Fibroblast of gingiva (primary cell): Measurements from ENCODE around the gene RASAL1.

Experiments
- DNase-seq: peaks from one replicate; pipeline ENCODE4 v3.0.0-alpha.2; 2011; ENCODE audit warnings: low read depth

RASAL1 gene

DNA sequence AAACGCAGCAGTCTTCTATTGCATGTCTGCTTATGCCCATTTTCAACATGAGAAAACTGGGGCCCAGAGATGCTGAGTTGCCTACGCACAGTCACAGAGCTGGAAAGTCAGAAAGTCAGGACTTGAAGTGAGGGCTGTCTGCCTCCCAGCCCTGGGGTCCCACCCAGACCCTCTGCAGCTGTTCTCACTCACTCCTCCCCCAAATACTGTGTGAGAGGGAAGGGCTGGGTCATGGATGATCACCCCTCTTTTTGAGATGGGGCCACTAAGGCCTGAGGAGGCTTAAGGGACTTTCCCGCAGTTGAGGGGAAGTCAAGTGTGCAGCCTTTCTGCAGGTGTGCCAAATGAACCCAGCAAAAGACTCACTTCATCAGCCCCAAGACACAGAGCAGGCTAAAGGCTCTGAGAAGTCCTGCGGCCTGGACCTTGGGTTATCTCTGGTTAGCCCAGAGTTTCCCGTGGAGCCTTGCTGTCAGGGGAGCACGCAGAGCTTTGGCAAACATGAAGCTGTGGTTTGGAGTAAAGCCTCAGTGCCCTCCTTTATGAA lies 60.4 kb downstream of the RASAL1 start:
- DNase-seq = no peak

GRCh38 chr12:113073586-113073985 lies 62.0 kb downstream of the RASAL1 start:
- no peak for DNase-seq

DNA sequence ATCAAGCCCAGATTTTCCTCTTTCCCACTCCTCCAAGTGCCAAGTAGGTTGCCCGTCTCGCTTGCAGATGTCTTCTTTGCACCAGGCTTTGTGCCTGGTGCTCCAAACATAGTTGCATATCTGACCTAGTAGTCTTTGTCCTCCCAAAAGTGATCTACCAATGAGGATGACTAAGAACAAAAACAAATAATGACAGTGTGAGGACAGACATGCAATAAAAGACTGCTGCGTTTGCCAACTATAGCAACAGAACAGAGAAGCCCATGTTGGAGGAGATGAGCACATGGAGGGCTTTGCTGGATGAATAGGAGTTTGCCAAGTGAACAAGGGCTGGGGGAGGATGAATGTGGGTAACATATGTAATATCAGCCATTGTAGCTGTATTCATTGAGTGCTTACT lies 63.4 kb downstream of the RASAL1 start:
- no peak for DNase-seq

DNA sequence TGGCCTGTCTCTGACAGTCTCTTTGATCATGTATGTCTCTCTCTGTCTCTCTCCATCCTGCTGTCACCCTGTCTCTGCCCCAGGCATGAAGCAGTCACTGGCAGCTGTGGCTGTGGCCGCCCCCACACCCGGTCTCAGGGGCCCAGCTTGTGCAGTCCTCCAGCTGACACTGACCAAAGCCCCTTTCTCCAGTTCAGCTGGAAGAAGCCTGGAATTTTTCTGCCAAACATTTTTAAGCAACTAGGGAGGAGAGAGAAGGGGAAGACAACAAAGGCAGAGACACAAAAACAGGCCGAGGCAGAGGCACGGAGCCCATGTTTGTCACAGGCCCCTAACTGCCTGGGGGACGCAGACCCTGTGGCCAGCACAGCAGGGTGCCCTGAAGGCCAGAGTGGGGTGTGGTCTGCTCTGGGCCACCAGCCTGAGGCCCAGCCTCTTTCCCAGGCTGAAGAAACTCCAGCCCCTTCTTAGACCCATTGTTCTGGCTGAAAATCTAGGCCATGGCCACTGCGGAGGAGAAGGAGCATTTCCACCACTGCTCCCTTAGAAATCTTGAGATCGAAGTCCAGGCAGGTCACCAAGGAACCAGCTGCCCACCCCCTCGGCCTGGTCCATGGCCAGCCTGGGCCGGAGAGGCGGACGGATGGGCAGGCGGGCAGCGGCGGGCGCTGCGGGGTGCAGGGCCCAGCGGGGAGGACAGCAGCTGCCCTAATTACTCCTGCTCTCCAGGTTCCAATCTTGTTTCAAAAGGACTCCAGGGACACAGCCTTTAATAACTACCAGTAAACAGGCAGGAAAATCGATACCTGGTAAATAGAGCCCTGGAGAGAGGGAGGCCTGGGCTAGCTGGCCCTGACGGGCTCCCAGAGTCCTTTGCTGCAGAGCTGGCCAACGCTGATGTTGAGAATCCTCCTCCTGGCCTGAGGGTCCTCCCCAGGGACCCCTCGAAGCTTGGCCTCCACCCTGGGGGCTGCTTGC lies 64.1 kb downstream of the RASAL1 start:
- no peak for DNase-seq

DNA sequence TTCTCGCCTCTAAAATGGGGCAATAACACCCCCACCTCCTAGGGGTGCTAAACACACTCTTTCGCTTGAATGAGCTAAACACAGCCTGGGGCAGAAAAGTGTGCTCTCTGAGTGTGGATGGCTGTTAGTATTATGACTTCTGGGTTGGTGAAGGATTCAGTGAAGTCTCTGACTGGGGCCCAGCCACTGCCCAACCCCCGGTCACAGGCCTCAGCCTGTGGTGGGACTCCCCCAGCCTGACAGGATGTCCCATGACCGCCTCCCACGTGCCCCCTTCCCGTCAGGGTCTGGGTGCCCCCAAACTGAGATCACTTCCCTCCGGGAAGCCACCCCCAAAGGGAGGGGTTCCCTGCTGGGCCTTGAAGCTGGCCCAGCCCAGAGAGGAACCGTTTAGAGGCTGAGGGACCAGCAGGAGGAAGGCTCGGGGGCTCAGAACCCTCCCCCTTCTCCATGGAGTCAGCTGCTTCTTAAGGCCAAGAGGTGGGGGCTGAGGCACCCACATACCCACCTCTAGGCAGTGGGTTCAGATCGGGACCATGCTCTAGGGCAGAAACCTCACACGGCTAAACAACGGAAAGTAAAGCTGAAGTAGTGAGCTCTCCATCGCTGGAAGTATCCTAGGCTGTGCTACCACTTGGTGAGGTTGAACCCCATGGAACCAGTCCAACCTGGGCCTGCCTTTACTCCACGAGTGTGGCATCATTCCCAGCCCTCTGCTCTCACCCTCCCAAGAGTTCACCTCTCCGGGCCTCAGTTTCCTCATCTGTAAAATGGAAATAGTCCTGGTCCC lies 65.2 kb downstream of the RASAL1 start:
- DNase-seq = no peak

GRCh38 chr12:113069751-113070116 lies 65.8 kb downstream of the RASAL1 start:
- no peak for DNase-seq

- DNase-seq = no peak
These were observed 66.4 kb downstream of the RASAL1 start for GRCh38 chr12:113069149-113069548.

GRCh38 chr12:113067987-113068935 lies 67.3 kb downstream of the RASAL1 start:
- DNase-seq = no peak

DNA sequence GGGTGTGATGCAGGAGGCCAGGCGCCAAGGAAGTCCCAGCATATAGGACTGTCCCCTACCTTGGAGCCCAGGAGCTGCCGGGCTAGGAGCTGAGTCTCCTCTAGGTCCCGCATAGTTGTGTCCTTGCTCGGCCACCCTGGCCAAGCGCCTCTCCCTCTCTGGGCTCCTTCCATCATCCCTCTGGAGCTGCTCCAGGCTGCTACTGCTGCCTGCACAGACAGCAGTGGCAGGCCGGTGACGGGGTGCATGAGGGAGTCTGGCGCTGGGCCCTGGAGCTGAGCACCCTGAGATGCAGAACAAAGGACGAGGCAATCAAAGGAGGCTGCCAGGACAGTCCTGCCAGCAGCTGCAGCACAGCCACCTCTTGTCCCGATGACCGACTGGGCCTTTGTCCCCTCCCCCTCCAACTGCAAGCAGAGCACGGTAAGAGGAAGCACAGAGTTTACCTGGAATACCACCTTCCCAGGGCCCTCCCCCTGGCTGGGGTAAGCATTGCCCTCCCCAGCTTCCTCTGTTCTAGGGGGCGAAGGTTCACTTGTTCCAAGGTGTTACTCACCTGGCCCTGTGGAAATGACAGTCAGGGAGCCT lies 68.7 kb downstream of the RASAL1 start:
- no peak for DNase-seq

DNA sequence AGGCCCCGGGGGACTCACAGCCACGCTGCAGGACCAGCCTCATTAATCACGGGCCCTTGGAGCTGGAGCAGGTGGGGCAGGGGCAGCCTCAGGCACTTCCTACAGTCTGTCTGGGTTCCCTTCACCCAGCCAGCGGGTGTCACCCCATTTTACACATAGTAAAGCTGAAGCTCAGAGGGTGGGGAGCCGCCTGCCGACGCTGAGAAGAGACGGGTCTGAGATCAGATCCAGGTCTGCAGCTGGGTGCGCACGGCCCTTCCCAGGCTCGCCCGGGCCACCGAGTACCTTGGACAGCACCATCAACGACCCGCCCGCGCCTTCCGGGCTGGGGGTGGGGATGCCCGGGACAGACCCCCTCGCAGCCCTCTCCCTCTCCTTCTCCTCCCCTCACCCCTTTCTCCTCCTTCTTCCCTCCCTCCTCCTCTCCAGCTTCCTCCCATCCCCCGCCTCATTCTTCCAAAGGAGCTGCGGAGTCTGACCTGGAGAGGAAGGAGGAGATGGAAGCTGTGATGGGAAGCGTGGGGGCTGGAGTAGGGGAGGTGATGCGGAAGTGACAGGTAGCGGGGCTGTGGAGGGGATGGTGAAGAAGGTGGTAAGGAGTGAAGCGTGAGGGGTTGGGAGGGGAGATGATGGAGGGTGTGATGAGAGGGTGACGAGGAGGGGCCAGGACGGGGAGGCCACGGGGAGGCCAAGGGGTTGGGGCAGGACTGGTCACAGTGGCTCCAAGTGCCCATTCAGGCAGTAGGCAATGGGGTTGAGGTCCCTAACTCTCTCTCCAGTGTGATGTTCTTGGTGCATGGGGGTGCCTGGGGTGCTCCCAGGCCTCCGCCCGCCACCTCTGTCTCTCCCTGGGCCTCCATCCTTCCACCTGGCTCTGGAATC lies 70.2 kb downstream of the RASAL1 start:
- no peak for DNase-seq

DNA sequence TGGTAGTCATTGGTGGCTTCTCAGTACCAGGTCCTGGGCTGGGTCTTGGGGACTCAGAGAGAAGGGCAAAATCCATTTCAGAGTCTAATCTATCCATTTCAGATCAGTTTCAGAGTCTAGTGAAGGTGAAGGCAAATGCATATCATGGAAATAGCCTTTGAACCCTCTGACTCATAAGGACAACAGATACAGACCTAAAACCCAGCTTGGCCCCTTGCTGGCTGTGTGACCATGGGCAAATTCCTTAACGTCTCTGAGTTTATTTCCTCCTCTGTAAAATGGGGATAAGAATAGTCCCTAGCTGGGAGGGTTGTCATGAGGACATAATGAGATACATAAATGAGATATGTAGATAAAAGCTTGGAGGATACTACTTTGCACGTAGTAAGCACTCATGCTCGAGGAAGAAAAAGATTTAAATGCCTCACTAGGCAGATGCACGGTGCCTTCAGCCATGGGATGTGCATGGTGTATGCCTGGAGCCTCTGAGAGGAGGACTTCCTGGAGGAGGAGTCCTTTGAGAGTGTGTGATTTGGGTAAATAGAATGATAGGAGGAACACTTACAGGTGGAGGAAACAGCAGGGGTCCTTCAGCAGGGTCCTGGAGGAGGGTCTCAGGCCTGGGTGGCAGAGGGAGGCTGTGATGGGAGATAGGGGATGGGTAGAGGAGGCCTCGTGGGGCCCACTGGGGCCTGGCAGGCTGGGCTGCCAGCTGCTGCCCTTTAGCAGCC lies 71.0 kb downstream of the RASAL1 start:
- DNase-seq = no peak

DNA sequence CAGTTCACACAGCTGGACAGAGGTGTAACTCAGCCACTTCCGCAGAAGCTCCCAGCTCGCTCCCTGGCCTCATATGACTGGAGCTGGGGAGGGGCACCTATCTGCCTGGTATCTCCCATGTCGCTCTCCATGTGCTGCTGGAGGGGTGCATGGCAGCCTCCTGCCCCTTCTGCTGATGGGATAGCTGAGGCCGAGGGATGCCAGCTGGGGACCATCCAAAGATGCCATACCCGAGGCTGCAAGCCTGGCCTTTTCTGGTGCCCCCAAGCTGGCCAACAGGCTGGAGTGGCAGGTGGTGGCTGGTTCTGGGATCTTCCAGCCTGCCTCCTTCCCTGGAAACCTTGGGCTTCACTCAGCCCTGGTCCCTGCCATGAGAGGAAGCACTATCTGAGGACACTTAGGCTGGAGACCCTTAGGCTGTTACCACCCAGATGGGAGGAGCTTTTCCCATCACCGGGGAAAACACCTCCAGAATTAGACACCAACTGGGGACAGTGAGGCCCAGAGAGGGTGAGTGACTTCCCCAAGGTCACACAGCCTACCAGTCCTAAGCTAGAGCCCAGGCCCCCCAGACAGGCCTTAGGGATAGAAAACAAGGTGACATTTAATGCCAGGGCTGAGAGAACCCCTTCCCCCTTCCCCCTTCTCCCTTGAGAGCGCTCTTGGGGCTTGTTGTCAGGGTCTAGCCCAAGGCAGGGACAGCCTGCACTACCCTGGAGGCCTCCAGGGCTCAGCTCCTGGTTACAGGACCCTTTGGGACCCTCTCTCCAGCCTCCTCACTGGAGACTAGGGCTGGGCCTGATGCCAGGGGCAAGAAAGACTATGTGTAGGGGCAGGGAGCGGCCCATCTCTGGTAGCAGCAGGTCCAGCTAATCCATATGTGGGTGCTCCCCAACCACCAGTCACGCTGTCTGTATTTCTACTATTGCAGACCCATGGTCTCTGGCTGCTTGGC lies 71.9 kb downstream of the RASAL1 start:
- no peak for DNase-seq

GRCh38 chr12:113062502-113063395 lies 72.8 kb downstream of the RASAL1 start:
- no peak for DNase-seq

DNA sequence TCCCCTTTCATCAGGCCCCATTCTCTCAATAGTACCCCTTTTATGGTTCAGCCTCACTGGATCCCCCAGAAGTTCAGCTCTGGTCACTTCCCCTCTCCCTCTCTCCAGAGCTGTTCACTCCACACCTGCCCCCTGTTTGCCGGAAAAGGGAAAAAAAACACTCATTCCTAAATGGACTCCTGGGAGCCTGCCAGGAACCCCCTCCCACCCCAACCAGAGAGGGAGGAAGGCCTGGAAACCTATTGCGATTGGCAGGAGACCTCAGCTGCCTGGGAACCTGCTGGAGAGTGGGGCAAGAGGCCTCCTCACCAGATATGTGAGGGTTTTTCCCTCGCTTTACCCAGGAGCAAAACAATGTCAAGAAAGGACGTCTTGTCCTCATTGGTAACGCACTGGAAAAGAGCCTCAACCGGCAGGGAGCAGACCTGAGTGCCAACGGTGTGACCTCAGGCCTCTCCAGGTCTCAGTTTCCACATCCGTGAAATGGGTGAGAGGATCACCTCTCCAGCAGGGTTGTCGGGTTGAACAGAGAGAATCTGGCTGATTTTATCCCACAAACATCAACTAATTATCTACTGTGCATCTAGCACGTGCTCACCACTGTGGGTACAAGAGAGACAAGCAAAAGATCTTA lies 74.4 kb downstream of the RASAL1 start:
- DNase-seq = no peak

- no peak for DNase-seq
These were observed 75.1 kb downstream of the RASAL1 start for GRCh38 chr12:113060336-113060960.

GRCh38 chr12:113059071-113059595 lies 76.4 kb downstream of the RASAL1 start:
- DNase-seq = no peak
